GM19324 (cell line): ENCODE measurements around the gene LRP2BP.
A peak's percentile ranks its signal among the peaks of the same experiment; 100 is the strongest.

Source experiments
- ATAC-seq: cut with Tn5 transposase; IDR thresholded peaks from one replicate; pipeline ENCODE4 v1.9.1; 2021; ENCODE audit warnings: mild to moderate bottlenecking, moderate library complexity; ENCODE audit not compliant: unreplicated experiment, low FRiP score

LRP2BP gene

DNA sequence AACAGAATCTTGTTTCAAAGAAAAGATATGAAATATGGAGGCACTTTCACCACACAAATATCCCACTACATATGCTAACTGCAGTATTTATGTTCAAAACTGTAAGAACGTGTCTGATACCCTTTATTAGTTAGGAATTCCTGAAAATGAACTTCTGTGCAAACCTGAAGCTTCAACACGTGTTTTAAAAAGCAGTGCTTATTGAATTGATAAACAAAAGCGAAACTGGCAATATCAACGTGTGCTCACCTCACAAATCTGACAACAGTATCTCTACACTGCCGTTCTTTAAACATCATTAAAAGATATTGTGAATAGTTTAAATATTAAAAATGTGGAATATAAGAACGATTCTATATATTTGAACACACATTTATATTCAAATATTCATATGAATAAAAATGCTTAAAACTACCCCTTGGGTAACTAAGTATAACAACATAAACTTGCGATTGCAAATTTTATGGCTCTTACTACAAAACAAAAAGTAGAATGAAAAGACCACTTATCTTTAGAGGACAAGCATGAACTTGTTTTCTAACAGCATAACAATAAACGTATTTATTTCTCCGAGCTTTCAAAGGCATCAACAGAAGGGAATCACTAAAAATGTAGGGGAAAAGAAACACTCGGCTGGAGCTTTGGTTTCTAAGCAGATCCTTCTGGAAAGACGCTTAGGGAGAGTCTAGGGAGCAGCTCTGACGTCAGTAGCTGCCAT is at the start of gene LRP2BP:
TSS of gene LRP2BP (minus strand) at position 687 of the 718 bp plus-strand sequence. CDS start 17,738 bp downstream, outside the sequence.
- no peak for ATAC-seq

DNA sequence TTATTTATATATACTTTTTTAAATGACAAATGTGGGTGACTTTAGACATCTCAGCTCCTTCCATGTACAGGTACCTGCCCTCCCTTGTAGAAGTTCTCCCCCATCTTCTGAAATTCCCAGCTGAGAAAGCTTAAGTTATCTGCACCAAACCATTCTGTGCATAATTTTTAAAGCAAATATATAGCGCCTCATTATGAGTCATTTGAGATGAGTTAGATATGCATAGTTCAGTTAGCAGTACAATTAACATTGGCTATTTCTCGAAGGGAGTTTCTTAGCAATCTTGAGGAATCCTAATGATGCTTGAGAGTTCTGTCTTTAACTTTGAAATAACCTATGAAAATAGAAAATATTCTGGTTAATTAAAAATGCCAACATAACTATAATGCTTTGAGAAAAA is 49.5 kb upstream of the LRP2BP start:
- ATAC-seq = no peak

DNA sequence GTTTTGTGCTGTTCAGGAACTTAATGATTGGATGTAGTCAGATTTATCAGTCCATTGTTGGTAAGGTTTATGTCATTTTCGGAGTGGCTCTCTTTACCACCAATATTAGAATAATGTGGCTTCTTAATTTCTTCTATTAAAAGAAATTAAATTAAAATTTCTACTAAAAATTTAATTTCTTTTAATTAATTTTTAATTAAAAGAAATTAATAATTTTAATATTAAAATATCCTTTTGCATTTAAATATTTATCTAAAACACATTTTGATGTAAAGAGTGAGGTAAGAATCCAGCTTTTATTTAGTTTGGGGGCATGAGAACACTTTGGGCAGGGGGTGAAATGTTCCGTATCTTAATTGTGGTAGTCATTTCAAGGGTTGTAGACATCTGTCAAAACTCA is 45.8 kb upstream of the LRP2BP start:
- no peak for ATAC-seq

DNA sequence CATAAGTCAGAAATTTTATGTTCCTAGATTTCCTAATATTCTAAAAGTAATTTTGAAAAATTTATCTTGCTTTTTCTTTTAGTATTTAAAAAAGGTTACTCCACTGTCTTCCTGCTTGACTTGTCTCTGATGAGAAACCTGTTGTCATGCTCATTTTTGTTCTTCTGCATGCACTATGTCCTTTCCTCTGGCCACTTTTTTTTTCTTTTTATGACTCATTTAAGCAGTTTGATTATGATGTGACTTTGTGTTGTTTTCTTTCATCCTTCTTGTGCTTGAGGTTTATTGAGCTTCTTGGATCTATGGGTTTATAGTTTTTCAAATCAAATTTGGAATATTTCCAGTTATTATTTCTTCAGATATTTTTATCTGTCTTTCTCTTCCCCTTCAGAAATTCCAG is 42.1 kb upstream of the LRP2BP start:
- ATAC-seq = no peak

DNA sequence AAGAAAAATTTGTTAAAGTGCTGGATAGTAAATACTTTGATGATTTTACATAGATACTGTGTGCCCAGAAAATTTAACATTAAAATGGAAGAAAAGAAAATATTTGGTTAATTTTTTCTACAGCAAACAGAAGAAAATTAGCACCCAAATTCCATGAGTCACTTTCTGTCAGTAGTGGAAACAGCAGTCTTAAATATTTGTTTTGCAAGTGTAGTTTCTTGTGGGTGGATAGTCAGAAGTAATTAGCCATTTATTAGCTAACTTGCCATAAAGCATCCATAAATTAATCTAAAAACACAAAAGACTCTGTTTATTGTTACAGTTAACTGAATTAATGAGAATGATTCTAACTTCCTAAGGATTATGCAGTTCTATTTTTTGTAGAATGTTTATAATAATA is 39.7 kb upstream of the LRP2BP start:
- no peak for ATAC-seq

DNA sequence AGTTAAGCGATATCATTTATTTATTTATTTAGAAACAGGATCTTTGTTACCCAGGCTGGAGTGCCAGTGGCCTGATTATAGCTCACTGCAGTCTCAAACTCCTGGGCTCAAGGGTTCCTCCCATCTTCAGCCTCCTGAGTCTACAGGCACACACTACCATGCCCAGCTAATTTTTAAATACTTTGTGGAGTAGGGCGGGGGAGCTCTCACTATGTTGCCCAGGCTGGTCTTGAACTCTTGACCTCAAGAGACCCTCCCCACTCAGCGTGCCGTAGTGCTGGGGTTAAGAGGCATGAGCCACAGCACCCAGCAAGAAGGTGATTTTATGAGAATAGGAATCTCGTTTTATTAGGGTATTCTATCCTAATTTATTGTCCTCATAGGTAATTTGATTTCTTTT is 33.9 kb upstream of the LRP2BP start:
- ATAC-seq = no peak

DNA sequence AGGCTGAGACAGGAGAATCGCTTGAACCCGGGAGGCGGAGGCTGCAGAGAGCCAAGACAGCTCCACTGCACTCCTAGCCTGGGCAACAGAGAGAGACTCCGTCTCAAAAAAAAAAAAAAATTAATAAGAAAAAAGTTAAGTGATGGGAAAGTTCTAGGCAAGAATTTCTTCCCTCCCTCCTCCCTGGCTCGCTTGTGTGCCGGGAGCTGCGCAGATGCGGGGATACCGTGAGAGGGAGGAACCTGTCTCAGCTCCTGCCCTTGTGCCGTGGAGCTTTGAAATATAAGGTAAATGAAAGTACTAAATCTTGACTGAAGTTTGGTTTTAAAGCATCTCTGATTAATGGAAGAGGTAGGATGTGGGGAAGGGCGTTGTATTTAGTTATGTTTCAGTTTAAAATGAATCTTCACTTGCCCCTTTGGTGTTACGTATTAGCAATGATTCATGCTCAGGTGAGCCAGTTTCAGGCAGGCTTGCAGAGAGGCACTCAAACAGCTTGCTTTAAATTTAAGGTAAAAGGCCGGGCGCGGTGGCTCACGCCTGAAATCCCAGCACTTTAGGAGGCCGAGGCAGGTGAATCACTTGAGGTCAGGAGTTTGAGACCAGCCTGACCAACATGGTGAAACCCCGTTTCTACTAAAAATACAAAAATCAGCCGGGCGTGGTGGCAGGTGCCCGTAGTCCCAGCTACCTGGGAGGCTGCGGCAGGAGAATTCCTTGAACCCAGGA is 31.4 kb upstream of the LRP2BP start:
- ATAC-seq = no peak

DNA sequence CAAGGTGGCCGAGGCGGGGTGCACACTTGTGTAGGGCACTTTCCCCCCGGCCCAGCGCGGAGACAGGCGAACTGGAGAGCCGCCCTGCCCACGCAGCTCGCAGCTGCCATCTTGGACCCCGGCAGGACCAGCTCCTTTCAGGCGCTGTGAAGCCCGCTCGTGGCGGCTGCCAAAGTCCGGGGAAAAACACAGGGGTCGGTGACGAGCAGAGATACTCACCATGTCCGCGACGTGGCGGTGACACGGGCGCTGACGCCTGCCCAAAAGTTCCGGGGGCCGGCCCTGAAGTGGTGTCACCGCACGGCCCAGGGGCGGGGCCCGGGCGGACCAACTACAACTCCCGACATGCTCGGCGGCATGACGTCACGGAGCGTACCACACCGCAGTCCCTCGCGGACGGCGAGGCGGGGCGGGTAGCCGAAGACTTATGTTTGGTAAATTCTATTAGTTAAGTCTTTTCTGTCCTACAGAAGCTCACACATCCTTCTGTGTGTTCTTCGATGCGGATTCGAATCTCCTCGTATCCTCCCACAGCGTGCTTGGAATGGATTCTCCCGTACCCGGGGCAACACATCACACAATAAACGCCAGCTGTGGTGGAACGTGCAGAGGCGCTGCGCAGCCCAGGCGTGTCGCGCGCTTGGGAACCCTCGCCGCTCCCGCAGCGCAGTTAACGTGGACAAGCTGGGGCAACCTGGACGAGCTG is 30.1 kb upstream of the LRP2BP start, which contains the start of gene UFSP2:
TSS of gene UFSP2 (minus strand) at position 318 of the 706 bp plus-strand sequence. CDS start at position 222, 96 bp downstream.
- peak; percentile 96 for ATAC-seq

DNA sequence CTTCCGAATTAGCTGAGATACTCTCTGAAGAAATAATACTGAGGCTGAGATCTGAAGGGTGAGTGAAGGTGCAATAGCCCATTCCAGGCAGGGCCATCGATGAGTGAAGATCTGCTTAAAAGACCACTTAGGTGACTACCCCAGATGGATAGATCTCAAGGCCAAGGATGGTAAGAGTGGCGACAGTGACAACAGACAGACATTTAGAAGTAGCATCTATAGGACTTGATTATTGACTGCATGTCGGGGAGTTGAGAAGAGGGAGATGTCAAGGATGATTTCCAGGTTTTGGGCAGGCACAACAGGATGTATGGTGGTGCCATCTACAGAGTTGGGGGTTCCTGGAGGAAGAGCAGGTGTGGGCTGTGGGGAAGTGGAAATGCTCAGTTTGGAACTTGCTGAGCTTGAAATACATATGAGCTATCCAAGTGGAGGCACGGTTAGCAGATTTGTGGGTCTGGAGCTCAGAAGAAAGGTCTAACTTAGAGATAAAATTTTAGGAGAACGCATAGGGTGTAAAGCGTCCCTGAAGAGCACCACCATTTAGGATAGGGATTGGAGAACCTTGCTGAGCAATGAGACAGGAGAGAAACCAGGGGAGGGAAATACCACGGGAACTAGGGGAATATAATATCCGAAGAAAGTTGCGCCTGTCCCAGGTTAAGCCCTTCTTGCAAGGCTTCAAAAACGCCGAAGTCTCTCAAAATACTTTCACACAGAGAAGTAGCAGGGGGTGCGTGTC is 29.4 kb upstream of the LRP2BP start:
- ATAC-seq = no peak

DNA sequence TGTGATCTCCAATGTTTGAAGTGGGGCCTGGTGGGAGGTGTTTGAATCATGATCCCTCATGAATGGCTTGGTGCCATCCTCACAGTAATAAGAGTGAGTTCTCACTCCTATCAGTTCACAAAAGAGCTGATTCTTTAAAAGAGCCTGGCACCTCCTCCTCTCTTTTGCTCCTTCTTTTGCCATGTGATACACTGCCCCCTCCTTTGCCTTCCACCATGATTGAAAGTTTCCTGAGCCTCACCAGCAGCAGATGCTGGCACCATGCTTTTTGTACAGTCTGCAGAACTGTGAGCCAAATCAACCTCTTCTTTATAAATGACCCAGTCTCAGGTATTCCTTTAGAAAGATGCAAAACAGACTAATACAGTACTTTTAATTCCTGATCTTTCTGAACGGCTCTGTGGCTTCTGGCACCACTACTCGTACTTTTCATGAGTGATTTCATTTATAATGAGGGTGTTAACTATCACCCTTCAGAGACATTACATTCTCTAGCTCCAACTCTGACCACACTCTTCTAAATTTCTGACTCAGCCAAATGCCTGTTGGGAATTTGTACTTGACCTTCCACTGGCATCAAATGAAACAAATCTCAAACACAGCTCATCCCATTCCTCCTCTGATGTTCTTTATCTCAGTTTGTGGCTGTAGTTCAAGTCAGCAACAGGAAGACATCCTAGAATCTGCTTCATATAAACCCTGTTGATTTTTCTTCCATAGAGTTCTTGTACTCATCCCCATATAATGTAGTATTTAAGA is 25.8 kb upstream of the LRP2BP start:
- no peak for ATAC-seq

DNA sequence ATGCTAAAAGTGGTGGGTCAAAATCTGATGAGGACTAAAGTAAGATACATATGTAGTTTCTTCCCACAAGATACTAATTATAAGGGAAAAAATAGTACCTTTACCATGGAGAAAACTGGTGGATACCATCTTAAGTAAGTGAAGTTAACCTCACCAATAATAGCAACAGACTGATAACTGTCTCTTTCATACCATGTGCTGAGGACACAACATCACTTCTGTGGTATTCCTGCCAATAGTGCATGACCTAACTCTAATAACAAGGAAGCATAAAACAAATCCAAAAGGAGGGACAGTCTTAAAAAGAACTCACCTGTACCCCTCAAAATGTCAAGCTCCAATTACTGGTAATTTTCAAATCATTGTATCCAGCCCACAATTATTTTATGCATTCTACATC is 21.2 kb upstream of the LRP2BP start:
- ATAC-seq = no peak

DNA sequence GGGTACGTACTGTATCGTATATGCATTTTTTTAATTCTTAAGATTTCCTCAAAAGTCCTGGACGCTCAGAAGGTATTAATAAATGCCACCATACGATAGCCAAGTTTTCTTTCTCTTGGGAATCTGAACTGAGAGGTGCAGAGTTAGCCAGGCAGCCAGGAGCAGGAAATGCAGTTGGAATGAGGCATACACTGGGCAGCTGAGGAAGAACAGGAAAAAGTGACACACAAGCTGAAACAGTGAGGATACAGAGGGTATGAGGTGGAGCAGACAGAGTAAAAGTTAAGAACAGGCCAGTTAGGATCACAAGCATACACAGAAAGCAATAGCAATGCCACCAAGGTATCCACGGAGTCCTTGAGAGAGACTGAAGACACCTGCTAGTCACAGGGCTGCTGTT is 16.7 kb upstream of the LRP2BP start:
- no peak for ATAC-seq

DNA sequence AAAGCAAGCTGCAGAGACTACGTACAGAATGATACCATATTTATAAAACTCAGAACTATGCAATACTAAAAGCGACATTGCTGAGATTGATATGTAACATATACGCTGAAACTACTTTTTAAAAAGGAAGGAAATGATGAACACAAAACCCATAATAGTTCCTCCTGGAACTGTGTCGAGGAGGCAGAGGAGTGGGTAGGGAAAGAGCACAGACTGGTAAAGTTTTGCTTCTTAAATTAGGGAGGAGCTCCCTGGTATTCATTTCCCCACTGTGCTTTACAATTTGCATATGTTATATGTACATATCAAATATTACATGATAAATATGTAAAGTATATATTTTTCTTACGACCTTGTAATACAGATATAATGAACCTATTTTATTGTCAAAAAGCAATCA is 16.1 kb upstream of the LRP2BP start:
- ATAC-seq = no peak

DNA sequence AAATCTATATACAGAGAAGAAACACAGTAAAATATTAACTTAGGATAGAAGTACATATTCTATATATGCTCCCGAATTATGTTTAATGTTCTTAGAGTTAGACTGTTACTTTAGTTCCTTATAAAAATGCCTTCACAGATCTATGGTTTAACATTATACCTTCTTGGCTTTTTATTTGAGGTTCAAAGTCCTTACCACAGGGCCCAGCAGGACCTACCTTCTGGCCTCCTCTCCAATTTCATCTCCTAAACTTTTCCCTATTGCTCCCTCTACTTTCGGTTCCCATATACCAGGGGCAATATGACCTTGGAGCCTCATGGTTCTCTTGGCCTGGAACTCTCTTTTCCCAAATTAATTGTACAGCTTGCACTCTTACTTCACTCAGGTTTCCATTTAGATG is 12.7 kb upstream of the LRP2BP start:
- no peak for ATAC-seq

DNA sequence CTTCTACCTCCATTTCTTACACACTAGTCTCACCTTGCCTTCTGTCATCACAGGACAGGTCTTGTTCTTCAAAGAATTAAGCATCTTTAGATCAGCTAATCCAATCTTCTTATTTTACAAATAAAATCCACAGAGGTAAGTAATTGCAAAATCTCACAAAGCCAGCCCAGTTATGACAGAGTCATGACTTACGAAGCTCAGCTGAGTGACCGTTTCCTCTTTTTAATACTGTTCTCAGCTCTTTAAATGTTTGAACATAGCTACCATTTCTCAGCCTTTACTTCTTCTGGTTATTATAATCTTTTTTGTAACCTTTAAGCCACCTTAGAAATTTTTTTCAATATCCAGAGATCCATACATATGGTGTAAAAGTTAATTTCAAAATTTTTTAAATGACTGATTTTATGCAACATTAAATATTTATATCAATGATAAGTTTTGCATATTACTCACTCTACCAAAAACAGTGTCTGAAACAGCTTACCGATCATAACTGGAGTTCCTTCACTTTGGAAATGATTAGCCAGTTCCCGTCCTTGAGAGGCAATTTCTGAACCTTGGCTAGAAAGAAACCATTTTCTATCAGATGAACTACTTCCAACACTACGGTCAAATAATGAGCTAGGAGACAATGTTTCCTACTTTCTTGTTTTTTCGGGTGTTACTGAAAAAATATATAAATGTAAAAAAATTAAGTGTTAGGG is 9.7 kb upstream of the LRP2BP start:
- ATAC-seq = no peak

DNA sequence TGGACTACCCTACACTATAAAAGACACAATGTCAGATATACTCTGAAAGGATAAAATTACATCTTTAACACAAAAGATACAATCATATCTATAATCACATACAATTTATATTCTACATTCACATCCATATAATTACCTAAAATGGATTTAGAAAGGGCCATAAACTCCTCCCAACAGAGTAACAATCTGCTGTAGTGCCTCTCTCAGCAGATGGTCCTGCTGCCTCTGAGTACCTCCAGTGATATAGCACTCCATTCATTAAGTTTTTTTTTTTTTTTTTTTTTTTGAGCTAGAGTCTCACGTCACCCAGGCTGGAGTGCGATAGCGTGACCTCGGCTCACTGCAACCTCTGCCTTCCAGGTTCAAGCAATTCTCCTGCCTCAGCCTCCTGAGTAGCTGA is 8.3 kb upstream of the LRP2BP start:
- ATAC-seq = no peak

DNA sequence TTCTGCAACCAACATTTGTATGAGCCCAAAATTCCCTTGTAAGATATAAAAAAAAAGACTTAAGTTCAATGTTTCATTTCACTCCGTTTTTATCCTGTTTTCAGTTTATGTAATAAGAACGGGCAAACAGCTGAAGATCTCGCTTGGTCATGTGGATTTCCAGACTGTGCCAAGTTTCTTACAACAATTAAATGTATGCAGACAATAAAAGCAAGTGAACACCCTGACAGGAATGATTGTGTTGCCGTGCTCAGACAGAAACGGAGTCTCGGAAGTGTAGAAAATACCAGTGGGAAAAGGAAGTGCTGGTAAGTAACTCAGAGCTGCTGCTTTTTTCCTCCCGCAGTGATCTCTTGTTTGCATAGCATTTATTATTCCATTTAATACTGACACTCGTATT is 3.7 kb upstream of the LRP2BP start:
- ATAC-seq = no peak

DNA sequence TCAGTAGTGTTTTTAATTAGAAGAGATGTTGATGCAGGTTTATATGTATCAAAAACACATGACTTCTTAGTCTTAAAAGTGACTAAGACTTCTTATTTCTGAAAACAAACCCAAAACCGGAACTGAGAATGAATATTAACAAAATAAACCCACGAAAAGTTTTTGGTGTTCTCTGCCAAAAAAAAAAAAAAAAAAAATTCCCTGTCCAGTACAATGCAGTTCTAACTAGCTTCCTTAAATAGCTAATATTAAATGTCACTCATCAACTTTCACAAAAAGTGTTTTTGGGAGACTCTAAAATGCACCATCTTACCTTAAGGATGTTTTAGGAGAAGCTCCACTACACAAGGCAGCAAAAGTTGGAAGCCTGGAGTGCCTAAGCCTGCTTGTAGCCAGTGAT is 2.9 kb upstream of the LRP2BP start:
- no peak for ATAC-seq

DNA sequence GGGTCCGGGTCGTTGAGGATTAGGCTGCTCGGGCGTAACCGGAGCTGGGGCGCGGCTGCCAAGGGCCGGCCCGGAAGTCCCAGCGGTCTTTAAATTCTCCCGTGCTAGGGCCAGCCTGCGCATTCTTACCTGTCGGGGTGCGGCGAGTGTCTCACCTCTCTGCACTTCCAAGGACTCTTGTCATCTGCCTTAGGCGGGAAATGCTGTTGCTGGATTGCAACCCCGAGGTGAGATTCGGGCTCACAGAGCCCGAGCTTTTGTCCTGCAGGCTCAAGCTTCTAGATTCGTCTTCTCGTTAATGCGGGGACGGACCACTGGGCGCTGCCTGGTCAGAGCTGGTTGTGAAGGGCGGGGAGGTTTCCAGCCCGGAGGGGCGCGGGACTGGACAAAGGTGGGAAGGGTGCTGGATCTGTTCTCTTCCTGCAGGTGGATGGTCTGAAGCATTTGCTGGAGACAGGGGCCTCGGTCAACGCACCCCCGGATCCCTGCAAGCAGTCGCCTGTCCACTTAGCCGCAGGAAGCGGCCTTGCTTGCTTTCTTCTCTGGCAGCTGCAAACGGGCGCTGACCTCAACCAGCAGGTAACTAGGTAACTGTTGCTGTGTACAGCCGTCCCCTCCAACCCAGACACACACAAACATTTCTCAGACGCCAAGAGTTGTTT is 1.1 kb upstream of the LRP2BP start, which contains the start of gene ANKRD37:
TSS of gene ANKRD37 (plus strand) at position 118 of the 662 bp plus-strand sequence. CDS start at position 201, 83 bp downstream.
- peak; percentile 5 for ATAC-seq
